Effector memory CD4-positive, alpha-beta T cell (primary cell): ENCODE measurements around the gene CHKB.
A peak's percentile ranks its signal among the peaks of the same experiment; 100 is the strongest.

Experiments used
- DNase-seq, 3 donors: peaks; one replicate each; pipeline ENCODE4 v3.0.0-alpha.2; 2020
- H3K27ac ChIP-seq: 2 replicates; pipeline ENCODE4 v1.7.0; 2013; ENCODE audit warnings: mild to moderate bottlenecking, low read length, moderate library complexity; ENCODE audit not compliant: insufficient read depth, poor library complexity, severe bottlenecking
- H3K27me3 ChIP-seq: replicated peaks from 2 replicates; pipeline ENCODE4 v1.7.0; 2013; ENCODE audit warnings: mild to moderate bottlenecking, low read length; ENCODE audit not compliant: insufficient read depth, control insufficient read depth, poor library complexity, severe bottlenecking
- H3K36me3 ChIP-seq: 2 replicates; pipeline ENCODE4 v1.7.0; 2013; ENCODE audit warnings: mild to moderate bottlenecking, low read length, moderate library complexity; ENCODE audit not compliant: control insufficient read depth, insufficient read depth
- H3K4me1 ChIP-seq: 2 replicates; pipeline ENCODE4 v1.7.0; 2013; ENCODE audit warnings: low read length, mild to moderate bottlenecking; ENCODE audit not compliant: control insufficient read depth, insufficient read depth, poor library complexity, severe bottlenecking
- H3K4me3 ChIP-seq: 2 replicates; pipeline ENCODE4 v1.7.0; 2013; ENCODE audit warnings: low read length, low read depth, mild to moderate bottlenecking; ENCODE audit not compliant: insufficient read depth, poor library complexity, severe bottlenecking
- H3K9me3 ChIP-seq: 2 replicates; pipeline ENCODE4 v1.7.0; 2013; ENCODE audit warnings: mild to moderate bottlenecking, low read length, moderate library complexity; ENCODE audit not compliant: control insufficient read depth

Gene CHKB

DNA sequence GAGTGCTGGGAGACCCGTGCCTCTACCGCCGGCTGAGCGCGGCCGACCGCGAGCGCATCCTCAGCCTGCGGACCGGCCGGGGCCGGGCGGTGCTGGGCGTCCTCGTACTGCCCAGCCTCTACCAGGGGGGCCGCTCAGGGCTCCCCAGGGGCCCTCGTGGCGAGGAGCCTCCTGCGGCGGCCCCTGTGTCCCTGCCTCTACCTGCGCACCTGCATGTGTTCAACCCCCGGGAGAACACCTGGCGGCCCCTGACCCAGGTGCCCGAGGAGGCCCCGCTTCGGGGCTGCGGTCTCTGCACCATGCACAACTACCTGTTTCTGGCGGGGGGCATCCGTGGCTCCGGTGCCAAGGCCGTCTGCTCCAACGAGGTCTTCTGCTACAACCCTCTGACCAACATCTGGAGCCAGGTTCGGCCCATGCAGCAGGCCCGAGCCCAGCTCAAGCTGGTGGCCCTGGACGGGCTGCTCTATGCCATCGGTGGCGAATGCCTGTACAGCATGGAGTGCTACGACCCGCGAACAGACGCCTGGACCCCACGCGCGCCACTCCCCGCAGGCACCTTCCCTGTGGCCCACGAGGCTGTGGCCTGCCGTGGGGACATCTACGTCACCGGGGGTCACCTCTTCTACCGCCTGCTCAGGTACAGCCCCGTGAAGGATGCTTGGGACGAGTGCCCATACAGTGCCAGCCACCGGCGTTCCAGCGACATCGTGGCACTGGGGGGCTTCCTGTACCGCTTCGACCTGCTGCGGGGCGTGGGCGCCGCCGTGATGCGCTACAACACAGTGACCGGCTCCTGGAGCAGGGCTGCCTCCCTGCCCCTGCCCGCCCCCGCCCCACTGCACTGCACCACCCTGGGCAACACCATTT, 33.5 kb downstream of the CHKB start:
- H3K27ac ChIP-seq, result peak overlapping the region; percentile 73
- no peak for DNase-seq
- peak overlapping the region; percentile 79 for H3K4me3 ChIP-seq
- peaks cover 39% of the 10 kb centered on the region for H3K4me1 ChIP-seq
- H3K9me3 ChIP-seq, result no peaks in the 10 kb centered on the region
- no peaks in the 10 kb centered on the region for H3K36me3 ChIP-seq
- H3K27me3 ChIP-seq, result no peaks in the 10 kb centered on the region

DNA sequence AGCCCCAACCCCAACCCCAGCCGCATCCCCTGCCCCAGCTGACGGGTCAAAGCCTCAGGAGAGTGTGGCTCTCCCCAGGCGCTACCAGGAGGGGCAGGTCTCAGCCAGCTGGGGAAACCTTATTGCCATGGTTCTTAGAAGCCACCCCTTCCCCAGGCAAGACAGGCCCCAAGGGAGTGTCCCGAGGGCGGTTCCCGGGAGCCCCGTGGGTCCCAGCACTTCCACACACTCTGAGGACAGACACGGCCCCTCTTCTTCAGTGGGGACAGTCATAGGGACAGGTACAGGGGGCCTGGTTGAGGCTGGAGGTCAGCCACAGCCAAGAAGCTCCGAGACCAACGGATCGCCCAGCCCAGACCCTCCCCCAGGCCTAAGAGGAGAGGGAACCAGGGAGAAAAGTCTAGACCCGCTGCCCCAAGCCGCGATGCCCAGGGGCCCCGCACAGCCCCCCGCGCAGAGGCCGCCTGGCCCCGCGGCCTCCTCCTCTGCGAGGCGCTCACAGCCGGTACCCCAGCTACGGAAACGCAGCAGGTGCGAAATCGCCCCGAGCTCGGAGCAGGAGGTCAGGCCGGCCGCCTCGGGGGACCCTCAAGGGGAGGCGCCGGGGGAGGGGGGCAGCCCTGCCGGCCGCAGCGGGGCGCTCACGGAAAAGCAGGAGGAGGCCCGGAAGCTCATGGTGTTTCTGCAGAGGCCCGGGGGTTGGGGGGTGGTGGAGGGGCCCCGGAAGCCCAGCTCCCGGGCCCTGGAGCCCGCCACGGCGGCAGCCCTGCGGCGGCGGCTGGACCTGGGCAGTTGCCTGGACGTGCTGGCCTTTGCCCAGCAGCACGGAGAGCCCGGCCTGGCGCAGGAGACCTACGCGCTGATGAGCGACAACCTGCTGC, 34.4 kb downstream of the CHKB start:
- Histone ChIP-seq H3K9me3 (no peaks in the 10 kb centered on the region), H3K4me1 (peaks cover 39% of the 10 kb centered on the region), H3K36me3 (no peaks in the 10 kb centered on the region), H3K27ac (peak overlapping the region; percentile 73), H3K27me3 (no peaks in the 10 kb centered on the region), H3K4me3 (peak overlapping the region; percentile 79)
- DNase-seq, result peak in 1 of 3 donors; percentile 51

DNA sequence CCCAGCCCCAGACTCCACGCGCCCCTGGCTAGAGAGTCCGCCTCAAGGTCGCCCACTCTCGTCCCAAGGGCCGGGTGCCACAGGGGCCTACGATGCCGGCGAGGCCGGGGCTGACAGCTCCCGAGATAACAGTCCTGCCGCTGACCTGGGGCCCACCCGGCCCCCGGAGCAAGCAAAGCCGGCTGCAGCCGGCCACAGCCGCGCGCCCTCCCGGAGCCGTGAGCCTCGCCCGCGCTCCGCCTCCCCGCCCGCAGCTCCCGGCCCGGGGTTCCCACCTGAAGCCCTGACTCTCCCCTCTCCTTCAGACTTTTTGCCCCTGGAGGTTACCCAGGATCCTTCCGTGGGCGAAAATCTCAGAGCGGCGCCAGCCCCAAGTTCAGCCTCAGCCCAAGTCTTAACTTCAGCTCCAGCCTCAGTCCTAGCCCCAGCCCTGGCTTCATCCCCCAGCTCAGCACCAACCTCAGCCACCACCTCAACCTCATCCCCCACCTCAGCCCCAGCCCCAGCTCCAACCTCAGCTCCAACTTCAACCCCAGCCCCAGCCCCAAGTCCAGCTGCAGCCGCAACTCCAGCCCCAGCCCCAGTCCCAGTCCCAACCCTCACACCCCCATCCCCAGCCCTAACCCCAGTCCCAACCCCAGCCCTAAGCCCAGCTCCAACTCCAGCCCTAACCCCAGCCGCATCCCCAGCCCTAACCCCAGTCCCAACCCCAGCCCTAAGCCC, 35.2 kb downstream of the CHKB start:
- H3K36me3 ChIP-seq, result no peaks in the 10 kb centered on the region
- no peaks in the 10 kb centered on the region for H3K9me3 ChIP-seq
- no peak overlapping the region for H3K4me3 ChIP-seq
- H3K27me3 ChIP-seq, result no peaks in the 10 kb centered on the region
- peak overlapping the region; percentile 73 for H3K27ac ChIP-seq
- no peak for DNase-seq
- H3K4me1 ChIP-seq, result peaks cover 39% of the 10 kb centered on the region

DNA sequence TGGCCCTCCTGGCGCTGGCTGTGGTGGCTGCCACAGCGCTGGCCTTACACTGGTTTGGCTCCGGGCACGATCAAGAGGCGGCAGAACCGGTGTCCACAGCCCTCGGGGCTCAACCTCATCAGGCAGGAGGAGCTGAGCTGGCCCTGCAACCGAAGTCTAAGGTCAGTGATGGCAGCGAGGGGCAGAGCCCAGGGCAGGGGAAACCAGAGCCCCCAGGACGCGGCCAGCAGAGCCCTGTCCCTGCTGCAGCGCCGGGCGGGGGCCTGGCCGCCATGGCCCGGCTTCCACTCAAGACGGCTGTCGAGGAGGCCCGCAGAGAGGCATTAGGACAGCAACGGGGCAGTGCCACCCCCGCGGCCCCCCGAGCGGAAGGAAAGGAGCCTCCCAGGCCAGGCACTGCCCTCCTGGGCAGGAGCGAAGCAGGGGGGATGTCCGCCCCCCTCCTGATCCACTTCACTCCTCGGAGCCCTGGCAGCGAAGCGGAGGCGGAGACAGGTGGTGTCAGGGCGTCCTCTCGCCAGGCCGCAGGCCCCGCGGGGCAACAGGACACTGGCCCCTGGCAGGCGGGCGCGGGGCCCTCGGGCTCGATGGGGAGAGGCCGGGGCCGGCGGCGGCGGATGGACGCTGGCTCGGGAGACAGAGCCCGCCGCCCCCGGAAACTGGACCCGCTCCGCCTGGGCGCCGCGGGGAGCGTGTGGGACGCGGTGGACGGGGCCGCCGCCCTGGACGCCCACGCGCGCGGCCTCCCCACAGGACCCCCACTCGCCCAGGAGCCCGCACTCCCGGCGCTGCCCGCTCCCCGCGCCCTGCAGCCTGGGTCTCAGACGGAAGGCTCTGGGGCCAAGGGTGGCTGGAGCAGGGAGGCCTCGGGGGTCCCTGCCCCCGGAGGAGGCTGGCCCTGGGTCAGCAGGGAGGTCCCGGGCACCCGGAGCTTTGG, 36.1 kb downstream of the CHKB start:
- H3K4me1 ChIP-seq, result peaks cover 39% of the 10 kb centered on the region

DNA sequence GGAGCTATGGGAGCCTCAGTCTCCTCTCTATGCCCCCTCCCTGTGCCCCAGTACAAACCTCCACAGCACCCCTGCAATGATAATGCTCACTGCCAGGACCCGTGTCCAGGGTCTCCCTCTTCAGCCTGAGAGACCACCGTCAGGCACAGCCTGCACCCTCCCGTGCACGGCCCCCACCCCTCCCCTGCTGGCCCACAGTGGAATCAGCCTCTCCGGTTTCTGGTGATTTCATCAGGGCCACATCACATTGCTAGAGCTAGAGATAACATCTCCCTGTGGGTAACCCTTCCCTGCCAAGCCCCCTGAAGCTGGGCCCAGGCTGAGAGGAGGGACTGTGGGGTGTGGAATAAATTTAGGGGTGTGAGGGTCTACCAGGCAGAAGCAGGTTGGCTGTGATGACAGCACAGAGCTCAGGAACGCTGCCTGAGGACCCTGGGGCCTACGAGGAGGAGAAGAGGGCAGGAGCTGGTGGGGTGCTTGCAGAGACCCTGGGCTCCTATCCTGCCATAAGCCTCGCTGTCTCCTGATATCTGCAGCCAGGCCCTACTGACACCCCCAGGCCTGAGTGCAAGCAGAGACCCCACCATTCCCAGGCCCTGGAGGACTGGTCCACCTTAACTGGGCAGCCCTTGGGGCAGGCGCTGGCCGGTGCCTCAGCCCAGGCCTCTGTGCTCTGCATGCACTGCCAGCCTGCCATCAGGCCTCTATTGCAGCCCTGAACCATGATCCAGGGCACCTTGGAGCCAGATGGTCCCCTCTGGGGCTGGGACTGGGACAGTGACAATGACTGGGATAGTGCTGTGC, 36.9 kb downstream of the CHKB start, which contains the start of gene KLHDC7B:
Gene KLHDC7B, plus strand, starts transcription at position 378 of the 804 bp plus-strand sequence. Its CDS starts 345 bp downstream, at position 723.
- Histone ChIP-seq H3K9me3 (no peaks in the 10 kb centered on the region), H3K4me3 (no peak within 1 kb of the TSS), H3K27me3 (no peaks in the 10 kb centered on the region), H3K4me1 (peaks cover 39% of the 10 kb centered on the region), H3K27ac (peak within 1 kb of the TSS; percentile 56), H3K36me3 (no peaks in the 10 kb centered on the region)
- no peak for DNase-seq

More for the DNA sequence above, 36.1 kb downstream of the CHKB start:
- no peak overlapping the region for H3K4me3 ChIP-seq
- no peaks in the 10 kb centered on the region for H3K36me3 ChIP-seq
- no peak for DNase-seq
- no peak overlapping the region for H3K27ac ChIP-seq
- no peaks in the 10 kb centered on the region for H3K9me3 ChIP-seq
- H3K27me3 ChIP-seq, result no peaks in the 10 kb centered on the region

DNA sequence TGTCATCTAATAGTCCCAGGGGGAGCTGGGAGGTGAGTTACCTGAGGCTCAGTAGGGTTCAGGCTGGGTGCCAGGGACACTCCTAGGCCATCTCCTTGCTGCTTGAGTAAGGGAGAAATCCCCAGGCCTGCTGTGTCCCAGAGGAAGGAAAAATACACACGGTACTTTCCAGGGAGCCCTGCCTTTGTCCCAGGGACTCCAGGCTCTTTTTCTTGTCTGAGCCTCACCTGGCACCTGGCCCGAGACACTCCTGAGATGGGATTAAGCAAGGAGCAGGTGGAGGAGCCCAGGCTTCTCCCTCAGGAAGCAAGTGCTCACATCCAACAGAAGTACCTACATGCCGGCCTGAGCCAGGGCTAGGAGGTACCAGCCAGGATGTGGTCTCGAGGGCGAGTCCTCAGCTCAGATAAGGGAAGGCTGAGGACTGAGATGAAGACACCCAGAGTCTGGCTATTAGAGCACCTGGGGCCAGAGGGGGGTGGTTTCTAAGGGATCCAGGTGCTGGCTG, 37.8 kb downstream of the CHKB start:
- Histone ChIP-seq H3K27me3 (no peaks in the 10 kb centered on the region), H3K4me3 (peak overlapping the region; percentile 33), H3K4me1 (peaks cover 42% of the 10 kb centered on the region), H3K9me3 (no peaks in the 10 kb centered on the region), H3K36me3 (no peaks in the 10 kb centered on the region), H3K27ac (peak overlapping the region; percentile 56)
- DNase-seq, result no peak

DNA sequence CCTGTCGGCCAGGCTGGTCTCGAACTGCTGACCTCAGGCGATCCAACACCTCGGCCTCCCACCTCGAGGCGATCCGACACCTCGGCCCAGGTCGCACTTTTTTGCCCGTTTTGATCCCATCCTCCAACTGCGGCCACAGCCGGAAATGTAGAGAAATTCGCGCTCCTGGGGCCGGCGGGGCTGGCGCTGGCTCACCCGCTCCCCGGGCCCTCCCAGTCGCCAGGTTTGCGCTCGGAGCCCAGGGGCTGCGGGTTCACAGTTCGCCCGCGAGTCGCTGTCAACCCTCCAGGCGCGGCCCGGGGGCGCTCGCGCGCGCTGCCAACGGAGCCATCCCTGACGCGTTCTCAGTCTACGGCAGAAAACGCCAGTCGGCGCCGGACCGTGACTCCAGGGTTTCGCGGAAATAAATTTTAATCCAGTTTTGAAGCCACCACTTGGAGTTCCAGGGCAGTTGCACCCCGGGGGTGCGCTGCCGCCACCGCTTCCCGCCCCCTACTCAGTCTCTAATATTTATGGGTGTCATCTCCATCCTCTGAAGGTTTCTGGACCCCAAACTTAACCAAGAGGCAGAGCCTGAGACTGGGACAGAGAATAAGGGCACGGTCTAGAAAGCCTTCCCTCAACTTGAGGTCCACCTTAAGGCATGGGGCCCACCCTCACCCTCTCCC, 38.4 kb downstream of the CHKB start:
- H3K4me3 ChIP-seq, result peak overlapping the region; percentile 33

DNA sequence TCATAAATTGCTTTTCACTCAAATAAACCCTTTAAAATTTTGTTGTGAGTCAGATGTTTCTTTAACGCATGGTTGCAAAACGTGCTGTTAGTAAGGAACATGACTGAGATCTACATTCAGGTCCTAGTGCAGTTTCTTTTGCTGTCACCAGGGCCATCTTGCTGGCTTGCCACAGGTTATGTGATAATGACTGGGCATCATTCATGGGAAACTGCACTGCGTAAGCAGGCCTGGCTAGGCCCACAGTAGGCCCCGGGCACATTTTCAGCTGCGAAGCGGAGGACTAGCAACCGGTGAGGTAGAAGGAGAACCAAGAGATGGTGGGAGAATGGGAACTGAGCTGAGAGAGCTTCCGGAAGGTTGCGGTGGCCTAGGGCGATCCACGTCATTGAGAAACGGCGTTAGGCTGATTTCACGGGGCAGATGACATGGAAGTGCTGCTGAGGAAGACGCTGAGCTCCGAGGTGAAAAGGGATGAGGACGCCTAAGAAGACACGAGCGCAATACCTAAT, 40.2 kb downstream of the CHKB start:
- Histone ChIP-seq H3K27ac (no peak overlapping the region), H3K27me3 (no peaks in the 10 kb centered on the region), H3K36me3 (no peaks in the 10 kb centered on the region), H3K4me3 (no peak overlapping the region), H3K9me3 (no peaks in the 10 kb centered on the region), H3K4me1 (peaks cover 38% of the 10 kb centered on the region)
- no peak for DNase-seq

More for the DNA sequence above, 38.4 kb downstream of the CHKB start:
- H3K36me3 ChIP-seq, result no peaks in the 10 kb centered on the region
- peak overlapping the region; percentile 56 for H3K27ac ChIP-seq
- no peaks in the 10 kb centered on the region for H3K27me3 ChIP-seq
- peak; percentile 71 to 75 (median 73) for DNase-seq
- no peaks in the 10 kb centered on the region for H3K9me3 ChIP-seq
- H3K4me1 ChIP-seq, result peaks cover 39% of the 10 kb centered on the region
